Measurements from ENCODE around the gene BNC2. TPM values are rescaled to one million over a fixed set of nuclear protein-coding genes. Genes with fewer than 3 reads are reported as not detected.

Gene BNC2
- total and polyA plus RNA-seq, 2 experiments from 2014 or later, result 13.8 to 18.5 TPM

DNA sequence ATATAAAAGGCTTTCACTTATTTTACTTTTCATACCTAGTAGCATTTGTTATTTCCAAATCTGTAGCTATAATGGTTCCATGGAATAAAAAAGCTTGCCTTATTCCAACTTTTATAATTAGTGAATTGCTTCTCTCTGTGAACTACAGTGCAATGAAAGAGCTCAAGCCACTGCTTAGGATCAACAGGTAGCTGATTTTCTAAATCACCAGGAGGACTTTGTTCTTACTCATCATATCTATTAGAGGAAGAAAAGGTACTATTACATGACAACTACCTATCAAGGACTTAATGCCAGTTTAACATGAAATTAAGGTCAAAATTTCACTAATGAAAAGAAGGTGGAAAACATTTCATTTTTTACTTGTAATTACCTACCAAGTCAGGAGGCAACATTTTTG, 414.6 kb downstream of the BNC2 start:
- in situ Hi-C loops (cut with MboI), result no loop called here
- Histone ChIP-seq H3F3A (ENCODE audit: insufficient read depth) (peaks cover 5% of the 10 kb centered on the region; the same call in 1 of the 2 replicates), H2AFZ (no peak overlapping the region), H3K4me1 (ENCODE audit: insufficient read depth) (no peaks in the 10 kb centered on the region), H3K27me3 (replicated peaks; ENCODE audit: insufficient read depth) (no peaks in the 10 kb centered on the region), H3K9ac (no peak overlapping the region), H3K4me3 (no peak overlapping the region), H3K9me3 (ENCODE audit: low read depth) (no peaks in the 10 kb centered on the region), H3K4me2 (ENCODE audit: unreplicated experiment) (no peak overlapping the region), H4K20me1 (ENCODE audit: insufficient read depth) (no peaks in the 10 kb centered on the region), H3K27ac (no peak overlapping the region), H3K36me3 (ENCODE audit: low read depth) (no peaks in the 10 kb centered on the region), H3K79me2 (ENCODE audit: insufficient read depth) (peaks cover 67% of the 10 kb centered on the region), H3K9me2 (ENCODE audit: insufficient read depth) (no peaks in the 10 kb centered on the region; the same call in 1 of the 2 replicates)
- TF ChIP-seq EZH2 (IDR thresholded peaks at IDR 0.05; ENCODE audit: insufficient read depth, poor library complexity, severe bottlenecking), result no peak
- TF ChIP-seq EZH2phosphoT487 (IDR thresholded peaks at IDR 0.05; ENCODE audit: insufficient read depth, low read depth), result no peak
- DNase-seq, result no peak

DNA sequence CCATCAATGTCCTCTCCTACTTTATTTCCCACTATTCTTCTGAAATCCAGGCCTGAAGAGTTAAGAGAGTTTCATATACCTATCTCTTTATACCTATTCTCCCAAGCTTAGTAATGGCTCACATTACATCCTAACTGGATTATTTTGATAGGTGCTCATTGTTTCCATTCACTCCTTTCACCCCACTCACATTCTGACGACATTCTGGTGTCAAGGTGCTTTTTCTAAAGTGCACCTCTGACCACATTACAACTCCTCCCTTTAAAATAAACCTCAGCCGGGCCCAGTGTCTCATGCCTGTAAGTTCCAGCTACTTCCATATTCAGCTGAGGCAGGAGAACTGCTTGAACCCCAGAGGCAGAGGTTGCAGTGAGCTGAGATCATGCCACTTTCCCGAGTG, 417.1 kb downstream of the BNC2 start:
- Histone ChIP-seq H3K9ac (no peak overlapping the region), H3K9me2 (ENCODE audit: insufficient read depth) (no peaks in the 10 kb centered on the region; the same call in 1 of the 2 replicates), H3F3A (ENCODE audit: insufficient read depth) (no peaks in the 10 kb centered on the region), H2AFZ (no peak overlapping the region), H3K4me3 (no peak overlapping the region), H3K27ac (no peak overlapping the region), H3K27me3 (replicated peaks; ENCODE audit: insufficient read depth) (no peaks in the 10 kb centered on the region), H4K20me1 (ENCODE audit: insufficient read depth) (no peaks in the 10 kb centered on the region), H3K9me3 (ENCODE audit: low read depth) (no peaks in the 10 kb centered on the region), H3K79me2 (ENCODE audit: insufficient read depth) (peaks cover 44% of the 10 kb centered on the region), H3K4me1 (ENCODE audit: insufficient read depth) (no peaks in the 10 kb centered on the region), H3K36me3 (ENCODE audit: low read depth) (no peaks in the 10 kb centered on the region), H3K4me2 (ENCODE audit: unreplicated experiment) (no peak overlapping the region)
- TF ChIP-seq EZH2phosphoT487 (IDR thresholded peaks at IDR 0.05; ENCODE audit: insufficient read depth, low read depth) (no peak), EZH2 (IDR thresholded peaks at IDR 0.05; ENCODE audit: insufficient read depth, poor library complexity, severe bottlenecking) (no peak)
- no peak for DNase-seq
- 96% methylated on average over 3 of the region's 3 CpGs for WGBS, 2 experiments (ENCODE audit: low coverage in 1 of 2, low lambda C conversion rate in 2 of 2, missing lambda C conversion rate in 2 of 2)
- in situ Hi-C loops (cut with MboI), result no loop called here

DNA sequence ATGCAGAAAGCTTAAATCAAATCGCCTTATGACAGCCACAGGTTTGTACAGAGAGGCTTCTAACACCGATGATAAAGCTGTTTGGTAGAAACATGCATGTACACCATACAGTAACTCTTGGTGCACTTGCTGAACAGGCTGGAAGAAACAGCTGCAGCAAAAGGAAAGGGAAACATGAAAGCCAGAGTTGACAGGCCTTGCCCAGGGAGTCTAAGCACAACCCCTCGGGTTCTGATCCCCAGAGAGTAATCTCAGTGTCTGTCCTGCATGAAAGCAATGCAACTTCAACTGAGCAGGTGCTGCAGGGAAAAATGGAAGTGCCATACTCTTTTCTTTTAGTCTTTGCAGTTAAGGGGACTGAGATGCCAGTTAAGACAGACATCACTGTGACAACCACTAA, 419.9 kb downstream of the BNC2 start:
- no peak overlapping the region for H3K4me2 ChIP-seq (ENCODE audit: unreplicated experiment)
- in situ Hi-C loops (cut with MboI), result no loop called here
- H2AFZ ChIP-seq, result no peak overlapping the region
- DNase-seq, result no peak
- H3K9me3 ChIP-seq (ENCODE audit: low read depth), result no peaks in the 10 kb centered on the region
- H3K27me3 ChIP-seq (replicated peaks; ENCODE audit: insufficient read depth), result no peaks in the 10 kb centered on the region
- no peak overlapping the region for H3K27ac ChIP-seq
- no peaks in the 10 kb centered on the region for H3K36me3 ChIP-seq (ENCODE audit: low read depth)
- 91 to 98% methylated on average over 3 of the region's 3 CpGs for WGBS, 2 experiments (ENCODE audit: low coverage in 1 of 2, low lambda C conversion rate in 2 of 2, missing lambda C conversion rate in 2 of 2)
- H3K9me2 ChIP-seq (ENCODE audit: insufficient read depth), result no peaks in the 10 kb centered on the region; the same call in 1 of the 2 replicates
- H3K4me1 ChIP-seq (ENCODE audit: insufficient read depth), result peaks cover 6% of the 10 kb centered on the region
- no peaks in the 10 kb centered on the region for H4K20me1 ChIP-seq (ENCODE audit: insufficient read depth)
- no peak for TF ChIP-seq EZH2 (IDR thresholded peaks at IDR 0.05; ENCODE audit: insufficient read depth, poor library complexity, severe bottlenecking)
- peaks cover 28% of the 10 kb centered on the region for H3K79me2 ChIP-seq (ENCODE audit: insufficient read depth)
- 0 out of 2 replicates have a peak, but pooled peaks cover 12% of the 10 kb centered on the region for H3F3A ChIP-seq (ENCODE audit: insufficient read depth)
- no peak overlapping the region for H3K9ac ChIP-seq
- no peak overlapping the region for H3K4me3 ChIP-seq

DNA sequence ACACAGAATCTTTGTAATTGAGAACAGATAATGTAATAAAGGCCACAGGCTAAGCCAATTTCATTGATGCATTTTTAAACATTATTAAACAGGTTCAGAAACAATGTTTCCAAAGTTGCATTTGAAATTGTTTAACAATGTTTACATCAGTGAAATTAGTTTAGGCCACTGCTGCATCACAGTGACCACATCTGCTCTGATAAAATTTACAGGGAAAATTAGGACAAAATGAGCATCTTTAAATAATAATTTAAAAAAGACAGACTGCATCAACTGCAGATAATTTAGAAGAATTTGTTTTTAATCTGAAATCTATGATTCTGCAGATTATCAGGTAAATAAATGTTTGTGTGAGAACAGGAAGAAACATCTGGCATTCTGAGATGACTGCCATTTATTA, 420.4 kb downstream of the BNC2 start:
- Histone ChIP-seq H4K20me1 (ENCODE audit: insufficient read depth) (no peaks in the 10 kb centered on the region), H3K9me3 (ENCODE audit: low read depth) (no peaks in the 10 kb centered on the region)
- in situ Hi-C loops (cut with MboI), result no loop called here

DNA sequence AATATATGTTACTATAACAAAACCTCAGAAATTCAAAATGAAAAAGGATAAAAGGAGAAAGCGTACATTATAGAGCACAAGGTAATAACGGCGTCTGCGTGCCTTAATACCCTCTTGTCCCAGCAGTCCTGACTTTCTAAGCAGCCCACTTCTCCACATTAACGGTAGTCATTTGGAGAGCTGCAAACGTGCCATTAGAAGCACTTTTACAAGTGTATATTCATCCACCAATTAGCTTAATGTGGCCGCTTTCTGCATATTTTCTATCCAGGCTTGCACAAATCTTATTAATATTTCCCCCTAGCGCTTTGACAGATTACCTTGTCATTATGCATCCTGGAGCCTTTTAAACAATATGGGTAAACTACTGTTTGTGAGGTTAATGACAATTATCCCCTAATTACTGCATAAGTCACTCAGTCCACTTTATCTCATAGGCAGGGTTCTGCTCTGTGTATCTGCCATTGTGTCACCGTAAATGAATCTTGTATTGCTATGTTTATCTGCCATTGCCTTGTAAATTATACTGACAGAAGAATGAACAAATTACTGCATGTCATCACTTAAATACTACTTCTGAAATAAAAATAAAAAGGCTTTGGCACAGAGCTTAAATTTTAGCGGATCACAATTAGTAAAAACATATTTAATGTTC, 421.3 kb downstream of the BNC2 start:
- TF ChIP-seq EZH2phosphoT487 (IDR thresholded peaks at IDR 0.05; ENCODE audit: insufficient read depth, low read depth) (no peak), EZH2 (IDR thresholded peaks at IDR 0.05; ENCODE audit: insufficient read depth, poor library complexity, severe bottlenecking) (no peak)

More for the DNA sequence above, 420.4 kb downstream of the BNC2 start:
- Histone ChIP-seq H3K27me3 (replicated peaks; ENCODE audit: insufficient read depth) (no peaks in the 10 kb centered on the region), H3K36me3 (ENCODE audit: low read depth) (no peaks in the 10 kb centered on the region), H3K4me3 (no peak overlapping the region), H3F3A (ENCODE audit: insufficient read depth) (peaks cover 17% of the 10 kb centered on the region; the same call in 1 of the 2 replicates), H3K4me1 (ENCODE audit: insufficient read depth) (peaks cover 11% of the 10 kb centered on the region), H2AFZ (no peak overlapping the region), H3K9ac (no peak overlapping the region), H3K27ac (no peak overlapping the region), H3K9me2 (ENCODE audit: insufficient read depth) (no peaks in the 10 kb centered on the region; the same call in 1 of the 2 replicates), H3K4me2 (ENCODE audit: unreplicated experiment) (no peak overlapping the region), H3K79me2 (ENCODE audit: insufficient read depth) (peaks cover 23% of the 10 kb centered on the region)
- TF ChIP-seq EZH2phosphoT487 (IDR thresholded peaks at IDR 0.05; ENCODE audit: insufficient read depth, low read depth) (no peak), EZH2 (IDR thresholded peaks at IDR 0.05; ENCODE audit: insufficient read depth, poor library complexity, severe bottlenecking) (no peak)
- no peak for DNase-seq

More for the DNA sequence above, 421.3 kb downstream of the BNC2 start:
- no peak overlapping the region for H3K4me3 ChIP-seq
- no peaks in the 10 kb centered on the region for H4K20me1 ChIP-seq (ENCODE audit: insufficient read depth)
- peaks cover 14% of the 10 kb centered on the region for H3K4me1 ChIP-seq (ENCODE audit: insufficient read depth)
- in situ Hi-C loops (cut with MboI), result no loop called here
- H3K9me2 ChIP-seq (ENCODE audit: insufficient read depth), result no peaks in the 10 kb centered on the region
- peaks cover 22% of the 10 kb centered on the region; the same call in 1 of the 2 replicates for H3F3A ChIP-seq (ENCODE audit: insufficient read depth)
- peaks cover 15% of the 10 kb centered on the region for H3K79me2 ChIP-seq (ENCODE audit: insufficient read depth)
- no peaks in the 10 kb centered on the region for H3K27me3 ChIP-seq (replicated peaks; ENCODE audit: insufficient read depth)
- H3K4me2 ChIP-seq (ENCODE audit: unreplicated experiment), result no peak overlapping the region
- no peaks in the 10 kb centered on the region for H3K36me3 ChIP-seq (ENCODE audit: low read depth)
- DNase-seq, result no peak
- no peak overlapping the region for H2AFZ ChIP-seq
- H3K9me3 ChIP-seq (ENCODE audit: low read depth), result no peaks in the 10 kb centered on the region
- H3K9ac ChIP-seq, result no peak overlapping the region
- no peak overlapping the region for H3K27ac ChIP-seq
- 90% methylated on average over 10 of the region's 10 CpGs for WGBS, 2 experiments (ENCODE audit: low coverage in 1 of 2, low lambda C conversion rate in 2 of 2, missing lambda C conversion rate in 2 of 2)

Measured in GM23248 (cell line).